GM19099 (cell line): ENCODE data around the gene EFCAB6.

ENCODE experiments used
- POLR2A ChIP-seq: IDR thresholded peaks from 3 replicates; pipeline ENCODE4 v1.6.1; 2011; ENCODE audit warnings: low read depth; ENCODE audit not compliant: insufficient read length; ENCODE audit errors: extremely low read depth

EFCAB6 gene

GRCh38 chr22:43625242-43625641 is 186.9 kb downstream of the EFCAB6 start:
- TF ChIP-seq POLR2A: no peak

- no peak for TF ChIP-seq POLR2A
Observed at GRCh38 chr22:43624144-43624998, 187.7 kb downstream of the EFCAB6 start.

GRCh38 chr22:43622886-43623285 is 189.2 kb downstream of the EFCAB6 start:
- no peak for TF ChIP-seq POLR2A

GRCh38 chr22:43620197-43620596 is 191.9 kb downstream of the EFCAB6 start:
- TF ChIP-seq POLR2A: no peak

- no peak for TF ChIP-seq POLR2A
Observed at GRCh38 chr22:43618517-43618916, 193.6 kb downstream of the EFCAB6 start.

- TF ChIP-seq POLR2A: no peak
Observed at GRCh38 chr22:43616645-43617044, 195.5 kb downstream of the EFCAB6 start.

GRCh38 chr22:43600265-43600664 is 211.8 kb downstream of the EFCAB6 start:
- no peak for TF ChIP-seq POLR2A

- TF ChIP-seq POLR2A: no peak
Observed at GRCh38 chr22:43592476-43592875, 219.6 kb downstream of the EFCAB6 start.

- no peak for TF ChIP-seq POLR2A
Observed at GRCh38 chr22:43591380-43591779, 220.7 kb downstream of the EFCAB6 start.

- TF ChIP-seq POLR2A: no peak
Observed at GRCh38 chr22:43587574-43587973, 224.5 kb downstream of the EFCAB6 start.

- TF ChIP-seq POLR2A: no peak
Observed at GRCh38 chr22:43583501-43583900, 228.6 kb downstream of the EFCAB6 start.

GRCh38 chr22:43582394-43582793 is 229.7 kb downstream of the EFCAB6 start:
- no peak for TF ChIP-seq POLR2A

GRCh38 chr22:43580271-43580750 is 231.8 kb downstream of the EFCAB6 start:
- TF ChIP-seq POLR2A: no peak

- TF ChIP-seq POLR2A: no peak
Observed at GRCh38 chr22:43574738-43575137, 237.4 kb downstream of the EFCAB6 start.

GRCh38 chr22:43572710-43573109 is 239.4 kb downstream of the EFCAB6 start:
- no peak for TF ChIP-seq POLR2A

- TF ChIP-seq POLR2A: no peak
Observed at GRCh38 chr22:43571181-43571580, 240.9 kb downstream of the EFCAB6 start.
